Posterior cingulate gyrus (tissue), 11 donors: ENCODE results near the gene KIAA1217.

Experiments
- DNase-seq, 10 donors: peaks; one replicate each; pipeline versions ENCODE4 v3.0.0 to v3.0.0-alpha.2; 2020 to 2021; ENCODE audit warnings: mixed read lengths in 3 of 10
- intact Hi-C: fragments of 100-400 bp; cut with DNase I; formaldehyde crosslinking; loops from one replicate; pipeline ENCODE4 v1.15.1; 2023

Gene KIAA1217

GRCh38 chr10:24278176-24278889 is 69.4 kb downstream of the KIAA1217 start:
- intact Hi-C loops, result no loop called here
- DNase-seq, result no peak

- DNase-seq, result no peak
- intact Hi-C loops, result no loop called here
Measured at GRCh38 chr10:24279166-24279565, 70.2 kb downstream of the KIAA1217 start.

DNA sequence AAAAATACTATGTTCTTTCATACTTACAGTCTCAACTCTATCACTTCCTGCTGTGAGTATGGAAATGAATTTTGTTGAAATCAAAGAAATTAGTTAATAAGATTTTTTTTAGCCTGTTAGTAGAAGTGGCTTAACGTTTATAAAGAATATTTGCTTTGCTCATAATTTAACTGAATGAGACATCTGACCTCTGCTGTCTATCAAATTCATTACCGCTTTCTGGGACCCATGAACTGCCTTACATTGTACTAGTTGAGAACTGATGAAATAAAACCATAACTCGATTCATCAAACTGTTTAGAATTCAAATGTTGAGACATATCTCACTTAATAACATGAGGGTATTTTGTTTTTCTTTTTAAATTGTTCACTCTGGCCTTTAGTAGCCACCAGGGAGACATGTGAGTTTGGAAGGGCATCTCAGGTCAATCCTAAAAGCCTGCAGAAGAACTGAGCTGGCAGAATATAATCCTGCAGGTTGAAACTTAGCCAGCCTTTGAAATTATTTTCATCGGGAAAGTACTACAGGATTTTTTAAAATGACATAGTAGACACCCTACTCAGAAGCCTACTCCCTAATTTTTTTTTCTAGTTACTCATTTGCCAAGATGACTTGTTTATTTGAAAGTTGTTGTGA is 78.7 kb downstream of the KIAA1217 start:
- DNase-seq, result no peak
- intact Hi-C loops, result no loop called here

DNA sequence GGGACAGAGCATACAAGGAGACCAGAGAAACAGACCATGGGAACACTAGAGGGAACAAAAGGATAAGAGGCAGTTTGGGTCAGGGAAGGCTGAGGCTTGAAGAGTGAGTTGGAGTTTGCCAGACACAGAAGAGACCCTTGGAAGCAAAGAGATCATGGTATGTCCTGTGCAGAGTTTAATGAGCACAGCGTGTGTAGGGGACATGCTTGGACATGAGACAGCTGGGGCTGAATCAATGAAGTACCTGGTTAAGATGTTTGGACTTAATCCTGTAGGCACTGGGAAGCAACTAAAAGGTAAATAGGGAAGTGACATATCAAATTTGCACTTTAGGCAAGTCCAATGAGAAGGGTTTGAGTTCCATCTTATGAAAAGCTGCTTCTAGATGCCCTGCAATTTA is 79.6 kb downstream of the KIAA1217 start:
- intact Hi-C loops, result no loop called here
- no peak for DNase-seq

- DNase-seq, result no peak
- intact Hi-C loops, result no loop called here
Measured at GRCh38 chr10:24289235-24289634, 80.3 kb downstream of the KIAA1217 start.

DNA sequence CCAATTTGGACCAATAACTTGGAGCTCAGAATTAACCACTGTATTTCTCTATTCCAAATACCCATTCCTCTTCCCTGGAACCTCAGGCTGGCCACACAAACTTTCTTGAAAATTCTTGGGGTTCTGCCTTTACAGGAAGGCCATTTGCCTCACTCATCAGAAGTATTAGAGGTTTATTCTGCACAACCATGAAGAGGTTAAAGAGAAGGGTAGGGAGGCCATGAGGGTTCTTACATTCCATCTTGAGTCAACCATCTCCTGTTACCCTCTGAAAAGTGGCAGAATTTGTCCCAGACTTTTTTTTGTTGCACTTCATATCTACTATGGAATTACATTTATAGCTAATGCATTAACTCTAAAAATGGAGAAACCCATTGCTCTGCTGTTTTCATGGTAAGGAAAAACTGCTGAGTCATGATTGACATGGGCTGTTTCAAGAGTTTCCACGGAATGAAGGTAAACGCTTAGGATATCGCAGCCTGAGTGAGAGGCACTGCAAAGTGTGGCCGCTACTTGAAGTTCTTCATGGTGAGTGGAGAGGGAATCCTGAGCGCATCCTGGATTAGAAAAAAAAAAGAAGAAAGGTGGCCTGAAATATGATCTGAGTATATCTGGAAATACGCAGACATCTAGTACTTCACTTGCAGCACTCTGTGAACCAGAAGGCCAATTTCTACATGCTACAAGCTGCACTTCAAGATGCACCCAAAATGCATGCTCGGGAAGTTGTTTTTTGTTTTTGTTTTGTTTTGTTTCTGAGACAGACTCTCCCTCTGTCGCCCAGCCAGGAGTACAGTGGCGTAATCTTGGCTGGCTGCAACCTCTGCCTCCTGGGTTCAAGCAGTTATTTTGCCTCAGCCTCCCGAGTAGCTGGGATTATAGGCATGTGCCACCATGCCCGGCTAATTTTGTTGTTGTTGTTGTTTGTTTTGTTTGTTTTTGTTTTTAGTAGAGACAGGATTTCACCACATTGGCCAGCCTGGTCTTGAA is 83.7 kb downstream of the KIAA1217 start:
- intact Hi-C loops, result no loop called here

GRCh38 chr10:24299578-24300260 is 90.8 kb downstream of the KIAA1217 start:
- intact Hi-C loops, result no loop called here
- no peak for DNase-seq

More for the DNA sequence above, 83.7 kb downstream of the KIAA1217 start:
- DNase-seq, result no peak

DNA sequence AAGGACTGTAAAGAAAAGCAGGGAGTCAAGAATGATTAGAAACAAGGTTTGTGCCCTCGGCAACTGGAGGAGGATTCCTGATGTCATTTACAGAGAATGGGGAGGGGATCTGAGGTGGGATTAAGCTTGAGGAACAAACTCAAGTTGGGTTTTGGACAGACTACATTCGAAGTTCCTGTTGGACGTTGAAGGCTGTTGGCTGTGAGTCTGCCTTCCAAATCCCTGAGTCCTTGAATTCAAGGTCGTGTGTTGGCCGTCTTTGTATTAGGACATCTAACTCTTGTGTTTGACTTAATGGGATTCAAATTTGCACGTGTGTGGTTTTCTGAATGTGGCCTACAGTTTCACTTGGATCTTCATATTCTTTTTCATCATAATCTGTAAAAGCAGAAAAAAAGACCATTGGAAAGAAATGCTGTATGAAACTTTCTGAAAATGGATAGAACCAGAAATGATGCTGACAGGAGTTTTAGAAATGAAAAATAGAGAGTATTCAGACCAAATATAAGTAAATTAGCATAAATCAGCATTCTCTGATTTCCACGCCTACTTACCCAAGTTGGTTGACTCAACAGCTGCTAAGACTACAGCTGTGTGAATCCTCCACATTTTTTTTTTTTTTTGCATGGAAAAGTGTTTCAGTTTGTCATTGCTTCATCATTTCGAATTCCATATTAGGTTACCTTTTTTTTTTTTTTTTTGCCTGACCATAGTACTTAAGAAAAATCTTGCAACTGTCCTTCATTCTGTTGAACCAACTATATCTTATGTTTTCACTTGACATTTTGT is 94.8 kb downstream of the KIAA1217 start:
- intact Hi-C loops, result no loop called here
- no peak for DNase-seq

DNA sequence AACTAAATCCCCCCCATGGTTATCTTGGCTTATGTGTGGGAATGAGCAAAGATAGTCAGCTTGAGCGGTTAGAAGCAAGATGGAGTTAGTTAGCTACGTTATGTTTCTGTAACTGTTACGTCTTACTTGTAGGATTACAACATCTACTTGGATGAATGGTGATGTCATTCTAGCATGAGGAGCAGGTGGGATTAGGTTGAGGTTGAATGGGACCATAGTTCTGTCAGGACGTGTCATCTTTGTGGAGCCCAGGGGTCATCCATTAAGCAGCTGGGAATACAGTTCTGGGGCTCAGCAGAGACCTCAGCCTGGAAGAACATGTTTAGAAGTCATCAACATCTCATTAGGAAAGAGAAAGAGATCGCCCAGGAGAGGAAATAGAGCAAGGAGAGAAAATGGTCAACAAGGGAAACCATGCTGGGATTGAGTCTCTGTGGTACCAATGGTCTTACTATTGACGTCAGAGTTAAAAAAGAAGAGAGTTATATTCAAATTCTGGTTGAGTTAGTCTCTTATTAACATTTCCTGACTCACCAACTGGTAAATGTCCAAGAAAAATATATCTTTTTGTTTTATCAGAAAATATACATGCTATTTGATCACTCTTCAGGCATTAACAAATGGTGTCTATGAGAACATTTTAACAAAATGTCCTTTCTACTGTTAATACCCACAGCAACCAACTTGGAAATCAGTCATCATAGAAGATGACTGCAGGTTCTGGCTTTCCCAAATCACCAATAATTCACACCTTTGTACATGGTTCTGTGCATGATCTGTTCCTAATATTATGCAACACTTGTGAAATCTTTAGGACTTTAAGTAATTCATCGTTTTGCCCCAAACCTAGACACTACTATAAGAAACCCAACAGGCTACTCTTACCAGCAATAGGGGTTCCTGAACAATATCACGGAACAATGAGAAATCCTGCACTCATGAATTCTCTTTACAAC is 96.9 kb downstream of the KIAA1217 start:
- DNase-seq, result no peak
- intact Hi-C loops, result no loop called here

DNA sequence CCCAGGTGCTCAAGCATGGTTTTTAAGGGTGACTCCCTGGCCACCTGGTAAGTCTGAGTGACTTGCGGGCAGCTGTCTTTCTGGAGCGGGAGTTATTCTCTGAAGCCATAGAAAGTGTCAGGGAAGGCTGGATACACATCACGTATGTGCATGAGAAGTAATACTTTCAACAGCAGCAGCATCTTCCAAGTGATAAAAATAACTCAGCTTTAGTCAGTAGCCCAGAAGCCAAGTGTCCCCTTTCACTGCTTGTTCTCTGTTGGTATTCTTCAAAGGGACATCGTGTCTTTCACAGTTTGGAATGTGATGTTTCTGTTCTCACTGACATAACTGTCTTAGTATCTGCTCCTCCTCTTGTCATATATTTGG is 97.6 kb downstream of the KIAA1217 start:
- peak in 1 of 10 donors; percentile 5 for DNase-seq
- intact Hi-C loops, result no loop called here

DNA sequence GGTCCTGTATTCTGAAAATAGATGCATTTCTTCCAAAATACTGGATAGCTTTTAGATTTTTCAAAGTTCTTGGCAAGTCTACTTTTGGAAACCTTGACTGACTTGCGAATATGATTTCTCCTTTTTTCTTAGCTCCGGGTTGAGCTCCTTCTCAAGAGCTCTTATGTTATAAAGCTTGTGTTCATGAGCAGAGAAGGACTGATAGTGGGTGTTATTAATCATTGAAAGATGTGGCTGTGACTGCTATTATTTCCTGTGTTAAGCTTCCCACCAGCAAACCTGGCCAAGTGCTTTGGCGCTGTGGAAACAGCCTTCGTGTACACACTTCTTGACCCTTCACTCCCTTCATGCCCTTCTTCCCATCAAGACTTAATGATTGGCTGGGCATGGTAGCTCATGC is 98.2 kb downstream of the KIAA1217 start:
- intact Hi-C loops, result no loop called here
- no peak for DNase-seq

DNA sequence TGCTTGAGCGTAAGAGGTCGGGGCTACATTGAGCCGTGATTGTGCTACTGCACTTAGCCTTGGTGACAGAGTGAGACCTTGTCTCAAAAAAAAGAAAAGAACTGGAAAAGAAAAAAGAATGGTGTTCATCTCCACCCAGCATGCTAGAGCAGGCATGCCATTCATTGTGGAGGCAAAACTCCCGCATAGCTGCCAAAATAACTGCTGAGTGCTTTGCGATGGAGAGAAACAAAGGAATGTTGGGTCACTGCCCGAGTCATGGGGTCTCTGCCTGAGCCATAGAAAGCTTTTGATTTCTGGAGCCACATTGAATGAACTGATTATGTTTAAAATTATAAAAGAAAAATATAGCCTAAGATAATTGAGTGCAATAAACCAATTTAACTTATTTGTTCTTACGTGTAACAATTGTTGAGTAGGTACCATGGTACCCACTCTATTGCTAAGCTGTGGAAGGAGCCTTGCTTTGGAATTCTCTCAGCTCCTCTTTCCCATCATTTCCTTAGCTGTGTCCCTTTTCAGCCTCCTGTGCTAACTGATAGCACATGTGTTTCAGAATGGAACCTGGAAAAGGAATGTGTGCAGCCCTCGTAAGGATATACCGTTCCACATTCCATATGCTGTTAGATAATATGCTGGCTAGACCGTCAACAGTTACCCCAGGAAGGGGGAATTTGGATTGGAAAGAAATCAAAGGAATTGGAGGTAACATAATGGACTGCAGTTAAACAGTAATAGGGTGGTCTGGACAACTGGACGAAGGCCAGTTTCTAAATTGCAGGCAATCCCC is 99.0 kb downstream of the KIAA1217 start:
- intact Hi-C loops, result no loop called here
- DNase-seq, result peak in 1 of 10 donors; percentile 14

DNA sequence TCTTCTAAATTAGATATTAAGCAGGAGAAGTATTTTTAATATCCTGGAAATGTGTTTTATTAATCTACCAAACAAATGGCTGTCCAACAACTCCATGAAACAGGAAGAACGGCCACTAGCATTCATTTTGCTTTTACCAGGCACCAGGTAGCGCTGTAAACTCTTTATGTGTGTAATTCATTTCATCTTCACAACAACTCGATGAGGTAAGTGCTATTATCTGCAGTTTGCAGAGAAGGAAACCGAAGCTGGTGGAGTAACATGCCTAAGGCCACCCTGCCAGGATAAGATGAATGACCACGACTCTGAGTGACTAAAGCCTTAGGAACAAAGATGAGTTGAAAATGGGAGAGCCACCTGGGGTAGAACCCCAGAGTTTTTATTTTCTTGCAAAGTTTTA is 101.2 kb downstream of the KIAA1217 start:
- DNase-seq, result no peak
- intact Hi-C loops, result no loop called here

DNA sequence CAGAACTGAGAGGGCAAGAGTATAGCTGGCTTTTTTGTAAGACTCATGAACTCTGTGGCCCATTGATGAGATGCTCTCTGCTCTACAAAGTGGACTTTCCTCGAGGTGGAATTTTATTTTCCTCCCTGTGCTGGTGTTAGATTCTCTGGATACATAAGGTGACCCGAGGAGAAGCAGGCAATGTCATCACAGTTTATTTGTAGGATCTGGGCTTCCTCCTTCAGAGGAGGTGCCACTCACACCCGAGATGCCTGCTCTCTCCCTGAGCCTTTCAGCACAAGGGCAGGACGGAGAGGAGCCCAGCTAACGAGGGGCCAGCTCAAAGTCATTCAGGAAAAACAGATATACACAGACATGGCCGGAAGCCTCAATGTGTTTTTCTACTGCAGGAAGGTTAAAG is 103.0 kb downstream of the KIAA1217 start:
- intact Hi-C loops, result no loop called here
- DNase-seq, result no peak

DNA sequence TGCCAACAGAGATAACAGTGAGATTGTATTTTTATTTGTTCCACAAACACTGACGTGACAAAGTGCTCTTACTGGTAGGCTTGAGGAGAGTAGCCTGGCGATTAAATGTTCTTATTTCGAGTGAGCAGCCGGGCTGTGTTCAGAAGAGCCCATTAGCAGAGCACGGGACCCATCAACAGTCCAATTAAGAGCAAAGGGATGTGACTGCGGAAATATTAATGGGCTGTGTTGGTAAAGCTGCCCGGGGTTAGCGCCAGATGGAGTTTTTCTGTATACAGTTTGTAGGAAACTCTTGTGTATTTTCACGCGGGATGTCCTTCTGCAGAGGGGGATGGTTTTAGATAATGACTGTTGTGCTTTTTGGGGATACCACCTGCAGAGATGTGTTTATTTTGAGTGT is 104.3 kb downstream of the KIAA1217 start:
- DNase-seq, result no peak
- intact Hi-C loops, result no loop called here

DNA sequence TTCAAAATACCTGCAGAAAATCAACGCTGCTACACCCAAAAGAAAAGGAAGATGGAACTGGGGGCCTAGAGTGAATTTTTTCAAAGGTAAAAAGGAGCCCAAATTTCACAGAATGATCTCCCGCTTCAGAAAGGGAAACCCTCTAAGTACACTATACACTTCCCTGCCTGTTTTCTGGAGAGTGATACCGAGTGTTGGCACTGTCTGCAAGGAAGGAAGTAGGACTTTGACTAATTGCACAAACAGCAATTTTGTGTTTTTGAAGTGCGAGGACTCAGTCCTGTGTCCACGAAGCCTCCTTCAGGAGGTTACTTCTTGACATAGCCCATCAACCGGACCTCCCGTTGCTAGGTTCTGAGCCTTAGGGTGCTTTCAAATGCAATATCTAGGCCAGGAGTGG is 106.3 kb downstream of the KIAA1217 start:
- no peak for DNase-seq
- intact Hi-C loops, result no loop called here

GRCh38 chr10:24318517-24318916 is 109.6 kb downstream of the KIAA1217 start:
- no peak for DNase-seq
- intact Hi-C loops, result no loop called here

- intact Hi-C loops, result no loop called here
Measured at GRCh38 chr10:24320373-24320772, 111.4 kb downstream of the KIAA1217 start.

More at GRCh38 chr10:24320373-24320772, 111.4 kb downstream of the KIAA1217 start:
- no peak for DNase-seq
